HepG2 (cell line): ENCODE measurements around the gene DDHD1.

Source experiments
- CREB1 ChIP-seq, 2 experiments: fragments of 450-650 bp in 1 of 2; IDR thresholded peaks; 2 replicates each; pipeline ENCODE4 v1.6.1; 2016 to 2017; ENCODE audit warnings: control low read depth in 1 of 2, mild to moderate bottlenecking in 1 of 2, missing compliant biosample characterization in 1 of 2, missing genetic modification characterization in 1 of 2
- POLR2A ChIP-seq, 2 experiments: IDR thresholded peaks; 2 replicates each; pipeline ENCODE4 v1.6.1; 2011; ENCODE audit warnings: low read depth in 2 of 2, low read length in 2 of 2, mild to moderate bottlenecking in 1 of 2, moderate library complexity in 1 of 2; ENCODE audit not compliant: insufficient read depth in 1 of 2
- YY1 ChIP-seq: IDR thresholded peaks from 2 replicates; pipeline ENCODE4 v1.6.1; 2011; ENCODE audit warnings: low read length, low read depth, moderate library complexity, mild to moderate bottlenecking; ENCODE audit not compliant: insufficient read depth, insufficient replicate concordance
- ZBTB21 ChIP-seq: sonication (generic); formaldehyde crosslinking; IDR thresholded peaks from 2 replicates; pipeline ENCODE4 v1.4.0; 2020; ENCODE audit warnings: missing genetic modification reagents
- TF ChIP-seq, protein P1 (sequence below): sonication (generic); formaldehyde crosslinking; IDR thresholded peaks from 2 replicates; pipeline ENCODE4 v1.5.1; 2020; ENCODE audit warnings: missing genetic modification reagents, mild to moderate bottlenecking, borderline replicate concordance

DNA sequence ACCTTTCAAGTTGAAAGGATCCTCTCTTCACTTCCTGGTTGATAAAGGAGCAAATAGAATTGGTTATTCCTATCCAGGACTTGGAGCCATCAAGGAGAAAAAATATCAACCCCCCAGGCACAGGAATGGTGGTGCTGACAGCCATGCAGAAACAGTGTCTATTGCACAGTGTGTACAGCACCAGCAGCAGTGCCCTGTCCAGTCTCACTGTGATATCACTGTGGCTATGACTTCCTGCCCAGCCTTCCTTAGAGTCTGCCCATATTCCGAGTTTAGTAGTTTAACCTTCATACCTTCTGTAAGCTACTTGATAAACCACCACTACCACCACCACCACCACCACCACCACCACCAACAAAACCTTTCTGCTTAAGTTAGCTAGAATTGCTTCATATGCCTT lies 157.1 kb downstream of the DDHD1 start:
- TF ChIP-seq, protein P1, sequence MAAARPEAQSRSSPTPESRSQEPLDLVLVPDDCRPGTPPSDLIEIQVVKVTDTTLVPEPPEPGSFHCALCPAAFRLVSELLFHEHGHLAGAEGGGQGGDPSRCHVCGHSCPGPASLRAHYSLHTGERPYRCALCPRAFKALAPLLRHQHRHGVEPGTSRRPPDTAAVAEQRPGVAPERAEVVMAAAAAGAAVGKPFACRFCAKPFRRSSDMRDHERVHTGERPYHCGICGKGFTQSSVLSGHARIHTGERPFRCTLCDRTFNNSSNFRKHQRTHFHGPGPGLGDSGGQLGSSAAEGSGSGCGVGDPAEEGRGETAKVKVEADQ (CRISPR knock-in tag), result no peak
- TF ChIP-seq ZBTB21 (CRISPR knock-in tag) (no peak), CREB1 (IDR thresholded peaks at IDR 0.05) (no peak), CREB1 (CRISPR knock-in tag; IDR thresholded peaks at IDR 0.05) (no peak), YY1 (no peak), POLR2A (IDR thresholded peaks at IDR 0.05; ENCODE audit: insufficient read depth in 1 of 2, low read depth in 2 of 2, low read length in 2 of 2) (no peak)
